HCT116 (cell line): ENCODE data around the gene ARHGAP45. TPM values are rescaled to one million over a fixed set of nuclear protein-coding genes. Genes with fewer than 3 reads are reported as not detected.

Source experiments
- ATAC-seq: fragments of 200-7000 bp; cut with Tn5 transposase; 2 replicates; pipeline ENCODE4 v1.9.1; 2020; ENCODE audit warnings: mild to moderate bottlenecking, moderate library complexity
- BruUV-seq: library from RNA; stranded (reverse); fragments of 400-500 nt; replicated peaks from 2 replicates; lab custom pipeline; 2021; lab: Mats Ljungman, UMichigan
- CTCF ChIA-PET: fragments of 300-600 bp; sonication (Branson Sonifier 250); formaldehyde crosslinking; loops from one replicate; lab custom pipeline; 2021; ENCODE audit warnings: antibody characterized with exemption; lab: Charles Lee
- POLR2A ChIA-PET: fragments of 300-600, 350-600 bp; sonication (Branson Sonifier 250); formaldehyde crosslinking; loops from one replicate; lab custom pipeline; 2021; ENCODE audit warnings: antibody characterized with exemption; lab: Charles Lee
- RAD21 ChIA-PET, 2 experiments: fragments of 300-600 bp; sonication (Branson Sonifier 250); formaldehyde crosslinking; loops; one replicate each; lab custom pipeline; 2023; ENCODE audit warnings: low total read pairs in 2 of 2; ENCODE audit not compliant: uncharacterized antibody in 2 of 2, unreplicated experiment in 2 of 2, low non-redundant PET in 1 of 2; lab: Charles Lee
- DNase-seq: peaks from one replicate; pipeline ENCODE4 v3.0.0-alpha.2; 2010; ENCODE audit warnings: low read depth, low spot score
- H2AFZ ChIP-seq: fragments of 200-600 bp; shearing (Covaris generic), sonication (generic); 2 replicates; pipeline ENCODE4 v1.6.1; 2017; ENCODE audit warnings: low read depth, mixed run types, mixed read lengths, antibody characterized with exemption, low read length; ENCODE audit not compliant: poor library complexity, severe bottlenecking
- H3K27ac ChIP-seq: 2 replicates; pipeline ENCODE4 v1.5.1; 2012; ENCODE audit warnings: low read depth, low read length
- H3K27me3 ChIP-seq: fragments of 200-600 bp; sonication (generic); 2 replicates; pipeline ENCODE4 v1.6.1; 2016; ENCODE audit warnings: mixed run types, low read length, mixed read lengths; ENCODE audit not compliant: insufficient read depth
- H3K36me3 ChIP-seq, 2 experiments: fragments of 200-500 bp in 1 of 2; fragments of 200-600 bp in 1 of 2; sonication (Bioruptor generic) in 1 of 2; sonication (generic) in 1 of 2; 2 replicates each; pipeline versions ENCODE4 v1.5.1 to v1.6.1; 2014 to 2016; ENCODE audit warnings: low read length in 2 of 2, inconsistent platforms in 1 of 2, mixed read lengths in 1 of 2, mixed run types in 1 of 2; ENCODE audit not compliant: insufficient read depth in 2 of 2, control insufficient read depth in 1 of 2
- H3K4me1 ChIP-seq, 2 experiments: fragments of 200-600 bp in 1 of 2; sonication (generic) in 1 of 2; 2 replicates each; pipeline versions ENCODE4 v1.5.1 to v1.6.1; 2012 to 2017; ENCODE audit warnings: low read length in 2 of 2, inconsistent platforms in 1 of 2, mild to moderate bottlenecking in 1 of 2, mixed read lengths in 1 of 2, mixed run types in 1 of 2, moderate library complexity in 1 of 2; ENCODE audit not compliant: insufficient read depth in 2 of 2, control insufficient read depth in 1 of 2
- H3K4me2 ChIP-seq: fragments of 200-600 bp; sonication (generic); 2 replicates; pipeline ENCODE4 v1.6.1; 2017; ENCODE audit warnings: mixed run types, low read length, mixed read lengths
- H3K4me3 ChIP-seq, 2 experiments: fragments of 200-600 bp in 1 of 2; sonication (generic) in 1 of 2; replicated peaks in 1 of 2; 2 replicates each; pipeline ENCODE4 v1.5.1; 2011 to 2016; ENCODE audit warnings: low read length in 2 of 2, control low read depth in 1 of 2, low read depth in 1 of 2, mild to moderate bottlenecking in 1 of 2, mixed read lengths in 1 of 2, mixed run types in 1 of 2
- H3K79me2 ChIP-seq: fragments of 200-600 bp; sonication (generic); 2 replicates; pipeline ENCODE4 v1.6.1; 2017; ENCODE audit warnings: mild to moderate bottlenecking, mixed run types, low read length, moderate library complexity, mixed read lengths; ENCODE audit not compliant: insufficient read depth
- H3K9ac ChIP-seq: fragments of 200-600 bp; sonication (generic); 2 replicates; pipeline ENCODE4 v1.6.1; 2016; ENCODE audit warnings: low read length, mixed read lengths
- H3K9me2 ChIP-seq: fragments of 200-600 bp; sonication (generic), shearing (Covaris generic); 2 replicates; pipeline ENCODE4 v1.6.1; 2017; ENCODE audit warnings: mixed run types, mild to moderate bottlenecking, moderate library complexity; ENCODE audit not compliant: insufficient read depth
- H3K9me3 ChIP-seq, 2 experiments: fragments of 200-500 bp in 1 of 2; fragments of 200-600 bp in 1 of 2; sonication (Bioruptor generic) in 1 of 2; sonication (generic) in 1 of 2; 2 replicates each; pipeline ENCODE4 v1.6.1; 2014 to 2017; ENCODE audit warnings: low read length in 2 of 2, mixed read lengths in 2 of 2, inconsistent platforms in 1 of 2, low read depth in 1 of 2, mild to moderate bottlenecking in 1 of 2, mixed run types in 1 of 2, moderate library complexity in 1 of 2; ENCODE audit not compliant: control insufficient read depth in 1 of 2, insufficient read depth in 1 of 2
- H4K20me1 ChIP-seq: fragments of 200-600 bp; sonication (generic), shearing (Covaris generic); 2 replicates; pipeline ENCODE4 v1.6.1; 2017; ENCODE audit warnings: mixed run types, mild to moderate bottlenecking, moderate library complexity; ENCODE audit not compliant: insufficient read depth
- CBX3 ChIP-seq: IDR thresholded peaks from 2 replicates; pipeline ENCODE4 v1.6.1; 2012; ENCODE audit warnings: low read depth
- CEBPB ChIP-seq: IDR thresholded peaks from 2 replicates; pipeline ENCODE4 v1.6.1; 2012; ENCODE audit warnings: low read depth
- EGR1 ChIP-seq: IDR thresholded peaks from 2 replicates; pipeline ENCODE4 v1.6.1; 2012; ENCODE audit warnings: low read depth
- EZH2 ChIP-seq: fragments of 200-600 bp; sonication (generic); IDR thresholded peaks from 2 replicates; pipeline ENCODE4 v1.6.1; 2017; ENCODE audit warnings: antibody characterized with exemption, mixed run types
- EZH2phosphoT487 ChIP-seq: fragments of 200-600 bp; IDR thresholded peaks from 2 replicates; pipeline ENCODE4 v1.6.1; 2018; ENCODE audit warnings: antibody characterized with exemption, borderline replicate concordance
- FOSL1 ChIP-seq: IDR thresholded peaks from 2 replicates; pipeline ENCODE4 v1.6.1; 2012; ENCODE audit warnings: low read depth
- POLR2A ChIP-seq: IDR thresholded peaks from 2 replicates; pipeline ENCODE4 v1.7.0; 2011; ENCODE audit warnings: borderline replicate concordance; ENCODE audit not compliant: insufficient read depth, insufficient read length; ENCODE audit errors: extremely low read depth
- RAD21 ChIP-seq: IDR thresholded peaks from 2 replicates; pipeline ENCODE4 v1.6.1; 2012; ENCODE audit warnings: low read depth, mild to moderate bottlenecking
- REST ChIP-seq: IDR thresholded peaks from 2 replicates; pipeline ENCODE4 v1.6.1; 2012; ENCODE audit warnings: low read depth
- SIN3A ChIP-seq: IDR thresholded peaks from 2 replicates; pipeline ENCODE4 v1.6.1; 2012; ENCODE audit warnings: low read depth
- SRF ChIP-seq: IDR thresholded peaks from 2 replicates; pipeline ENCODE4 v1.6.1; 2012; ENCODE audit warnings: low read depth
- TCF7L2 ChIP-seq: IDR thresholded peaks from 2 replicates; pipeline ENCODE4 v1.7.0; 2011; ENCODE audit warnings: borderline replicate concordance, inconsistent platforms; ENCODE audit not compliant: insufficient read depth, insufficient read length; ENCODE audit errors: extremely low read depth
- YY1 ChIP-seq: IDR thresholded peaks from 2 replicates; pipeline ENCODE4 v1.6.1; 2011; ENCODE audit warnings: low read length, low read depth, moderate library complexity, mild to moderate bottlenecking; ENCODE audit not compliant: insufficient replicate concordance; ENCODE audit errors: extremely low read depth
- ZFX ChIP-seq: fragments of 450-650 bp; IDR thresholded peaks from 2 replicates; pipeline ENCODE4 v1.6.1; 2017
- intact Hi-C: fragments of 100-400 bp; cut with micrococcal nuclease; formaldehyde crosslinking; loops from 2 replicates; pipeline ENCODE4 v1.10.0; 2022
- total RNA-seq: library from RNA; stranded (reverse); gene quantifications from one replicate; pipeline ENCODE4 v1.2.1, GENCODE V29; 2021; ENCODE audit not compliant: unreplicated experiment
- TF ChIP-seq, protein P1 (sequence below), 3 experiments: fragments of 200-600 bp in 1 of 3; sonication (generic) in 1 of 3; IDR thresholded peaks in 2 of 3; conservative IDR thresholded peaks in 1 of 3; 2 replicates each; pipeline ENCODE4 v1.5.1; 2012 to 2017; ENCODE audit warnings: low read depth in 2 of 3, low read length in 2 of 3, antibody characterized with exemption in 1 of 3, borderline replicate concordance in 1 of 3, control low read depth in 1 of 3, mild to moderate bottlenecking in 1 of 3, mixed read lengths in 1 of 3, mixed run types in 1 of 3, moderate library complexity in 1 of 3; ENCODE audit not compliant: insufficient read depth in 1 of 3

The ARHGAP45 gene
- total RNA-seq, 1 experiment from 2014 or later, result 30.4 TPM

GRCh38 chr19:1045247-1045603 is 21.7 kb upstream of the ARHGAP45 start:
- peaks cover 12% of the 10 kb centered on the region; the same call in 1 of the 2 replicates for H3K79me2 ChIP-seq
- no peak overlapping the region; the same call in 1 of the 2 replicates for H3K4me2 ChIP-seq
- H3K9ac ChIP-seq, result no peak overlapping the region
- no peaks in the 10 kb centered on the region for H4K20me1 ChIP-seq
- H2AFZ ChIP-seq, result no peak overlapping the region
- no peak overlapping the region for H3K4me3 ChIP-seq
- DNase-seq (peak; percentile 95), ATAC-seq (peak; percentile 69)
- CTCF ChIA-PET, result interaction anchor here (1.0 to 1.4 kb wide), 2 partner anchors 20 to 199 kb away, joined by 4 to 7 read pairs; no protein-coding TSS in a partner anchor
- intact Hi-C loops, result no loop called here
- BruUV-seq, result no TSS peak
- no peaks in the 10 kb centered on the region for H3K9me3 ChIP-seq
- H3K27ac ChIP-seq, result peak overlapping the region; percentile 74
- RAD21 ChIA-PET, result no interaction called here
- H3K36me3 ChIP-seq, result peaks cover 0 to 15% of the 10 kb centered on the region in 2 experiments; a peak in 1 of 4 replicates
- no peaks in the 10 kb centered on the region for H3K27me3 ChIP-seq
- peaks cover 30 to 60% of the 10 kb centered on the region in 2 experiments for H3K4me1 ChIP-seq
- POLR2A ChIA-PET, result interaction anchor here (1.0 to 2.0 kb wide), 3 partner anchors 16 to 224 kb away, joined by 4 to 7 read pairs (median 7); partner anchors contain the start of genes CIRBP and RNU6-2
- TF ChIP-seq EZH2phosphoT487, result no peak
- peak; percentile 46 for TF ChIP-seq POLR2A
- no peaks in the 10 kb centered on the region for H3K9me2 ChIP-seq

GRCh38 chr19:1046117-1046626 is 20.8 kb upstream of the ARHGAP45 start:
- no peaks in the 10 kb centered on the region for H4K20me1 ChIP-seq
- no peak overlapping the region for H3K4me2 ChIP-seq
- peaks cover 0 to 15% of the 10 kb centered on the region in 2 experiments; a peak in 1 of 4 replicates for H3K36me3 ChIP-seq
- no TSS peak for BruUV-seq
- no peak for ATAC-seq
- ChIA-PET RAD21 (no interaction called here), CTCF (interaction anchor here (1.4 kb wide), 1 partner anchor 19 kb away, joined by 7 read pairs; no protein-coding TSS in a partner anchor), POLR2A (interaction anchor here (2.0 kb wide), 1 partner anchor 223 kb away, joined by 7 read pairs; the partner anchor contains the start of gene CIRBP)
- peaks cover 29 to 51% of the 10 kb centered on the region in 2 experiments for H3K4me1 ChIP-seq
- no peaks in the 10 kb centered on the region for H3K27me3 ChIP-seq
- intact Hi-C loops, result no loop called here
- TF ChIP-seq, protein P1, sequence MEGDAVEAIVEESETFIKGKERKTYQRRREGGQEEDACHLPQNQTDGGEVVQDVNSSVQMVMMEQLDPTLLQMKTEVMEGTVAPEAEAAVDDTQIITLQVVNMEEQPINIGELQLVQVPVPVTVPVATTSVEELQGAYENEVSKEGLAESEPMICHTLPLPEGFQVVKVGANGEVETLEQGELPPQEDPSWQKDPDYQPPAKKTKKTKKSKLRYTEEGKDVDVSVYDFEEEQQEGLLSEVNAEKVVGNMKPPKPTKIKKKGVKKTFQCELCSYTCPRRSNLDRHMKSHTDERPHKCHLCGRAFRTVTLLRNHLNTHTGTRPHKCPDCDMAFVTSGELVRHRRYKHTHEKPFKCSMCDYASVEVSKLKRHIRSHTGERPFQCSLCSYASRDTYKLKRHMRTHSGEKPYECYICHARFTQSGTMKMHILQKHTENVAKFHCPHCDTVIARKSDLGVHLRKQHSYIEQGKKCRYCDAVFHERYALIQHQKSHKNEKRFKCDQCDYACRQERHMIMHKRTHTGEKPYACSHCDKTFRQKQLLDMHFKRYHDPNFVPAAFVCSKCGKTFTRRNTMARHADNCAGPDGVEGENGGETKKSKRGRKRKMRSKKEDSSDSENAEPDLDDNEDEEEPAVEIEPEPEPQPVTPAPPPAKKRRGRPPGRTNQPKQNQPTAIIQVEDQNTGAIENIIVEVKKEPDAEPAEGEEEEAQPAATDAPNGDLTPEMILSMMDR (IDR thresholded peaks at IDR 0.05 in 2 of 3, conservative IDR thresholded peaks at IDR 0.05 in 1 of 3; ENCODE audit: borderline replicate concordance in 1 of 3, insufficient read depth in 1 of 3, low read depth in 2 of 3, low read length in 2 of 3), result no peak
- TF ChIP-seq EZH2 (no peak), SIN3A (no peak), REST (no peak), RAD21 (no peak), CBX3 (no peak), YY1 (no peak), SRF (no peak), CEBPB (no peak), FOSL1 (no peak), ZFX (no peak), EGR1 (no peak), EZH2phosphoT487 (no peak), TCF7L2 (no peak)
- H3K4me3 ChIP-seq, result no peak overlapping the region
- no peaks in the 10 kb centered on the region for H3K9me3 ChIP-seq
- peak overlapping the region; percentile 50 for H3K27ac ChIP-seq
- no peak overlapping the region for H2AFZ ChIP-seq
- peaks cover 8% of the 10 kb centered on the region; the same call in 1 of the 2 replicates for H3K79me2 ChIP-seq
- H3K9me2 ChIP-seq, result no peaks in the 10 kb centered on the region
- DNase-seq, result no peak
- H3K9ac ChIP-seq, result no peak overlapping the region
